ENCODE measurements around the gene MOK.

Gene MOK

GRCh38 chr14:102236026-102236425 is 68.9 kb downstream of the MOK start:
- DNase-seq (ENCODE audit: low spot score in 2 of 2) (no peak), ATAC-seq (ENCODE audit: low read depth) (no peak)
- Mint-ChIP-seq H3K4me1 (no peaks in the 10 kb centered on the region), H3K9me3 (peaks cover 2% of the 10 kb centered on the region), H3K36me3 (peaks cover 2% of the 10 kb centered on the region), H3K4me3 (no peak overlapping the region), H3K27ac (no peak overlapping the region), H3K27me3 (peaks cover 4% of the 10 kb centered on the region)

DNA sequence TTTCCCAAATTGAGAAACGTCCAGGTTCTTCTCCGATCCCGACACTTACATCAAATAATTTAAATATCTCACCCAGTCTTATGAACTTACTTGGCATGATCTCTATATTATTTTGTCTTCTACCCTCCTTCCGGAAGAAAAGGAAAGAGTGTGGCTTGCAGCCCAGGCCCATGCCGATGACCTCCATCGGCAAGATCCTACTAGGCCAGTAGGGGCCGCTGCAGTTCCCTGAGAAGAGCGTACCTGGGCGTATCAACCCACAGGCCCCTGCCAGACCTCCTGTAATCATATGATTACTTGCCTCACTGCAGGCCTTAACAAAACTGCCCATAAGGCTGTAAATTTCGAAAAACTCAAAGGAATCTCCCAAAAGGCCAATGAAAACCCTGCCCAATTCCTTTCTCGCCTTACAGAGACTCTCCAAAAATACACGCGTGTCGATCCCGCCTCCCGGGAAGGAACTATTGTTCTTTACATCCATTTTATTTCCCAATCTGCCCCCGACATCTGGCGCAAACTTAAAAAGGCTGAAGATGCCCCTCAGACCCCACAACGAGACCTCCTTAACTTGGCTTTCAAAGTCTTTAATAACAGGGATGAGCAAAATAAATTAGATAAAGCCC is 69.6 kb downstream of the MOK start:
- Mint-ChIP-seq H3K36me3 (peaks cover under 1% of the 10 kb centered on the region), H3K27ac (no peak overlapping the region), H3K4me3 (no peak overlapping the region), H3K4me1 (no peaks in the 10 kb centered on the region), H3K27me3 (peaks cover under 1% of the 10 kb centered on the region), H3K9me3 (no peaks in the 10 kb centered on the region)
- ATAC-seq (ENCODE audit: low read depth) (peak; percentile 96), DNase-seq (ENCODE audit: low spot score in 2 of 2) (peak; percentile 51 to 55)

DNA sequence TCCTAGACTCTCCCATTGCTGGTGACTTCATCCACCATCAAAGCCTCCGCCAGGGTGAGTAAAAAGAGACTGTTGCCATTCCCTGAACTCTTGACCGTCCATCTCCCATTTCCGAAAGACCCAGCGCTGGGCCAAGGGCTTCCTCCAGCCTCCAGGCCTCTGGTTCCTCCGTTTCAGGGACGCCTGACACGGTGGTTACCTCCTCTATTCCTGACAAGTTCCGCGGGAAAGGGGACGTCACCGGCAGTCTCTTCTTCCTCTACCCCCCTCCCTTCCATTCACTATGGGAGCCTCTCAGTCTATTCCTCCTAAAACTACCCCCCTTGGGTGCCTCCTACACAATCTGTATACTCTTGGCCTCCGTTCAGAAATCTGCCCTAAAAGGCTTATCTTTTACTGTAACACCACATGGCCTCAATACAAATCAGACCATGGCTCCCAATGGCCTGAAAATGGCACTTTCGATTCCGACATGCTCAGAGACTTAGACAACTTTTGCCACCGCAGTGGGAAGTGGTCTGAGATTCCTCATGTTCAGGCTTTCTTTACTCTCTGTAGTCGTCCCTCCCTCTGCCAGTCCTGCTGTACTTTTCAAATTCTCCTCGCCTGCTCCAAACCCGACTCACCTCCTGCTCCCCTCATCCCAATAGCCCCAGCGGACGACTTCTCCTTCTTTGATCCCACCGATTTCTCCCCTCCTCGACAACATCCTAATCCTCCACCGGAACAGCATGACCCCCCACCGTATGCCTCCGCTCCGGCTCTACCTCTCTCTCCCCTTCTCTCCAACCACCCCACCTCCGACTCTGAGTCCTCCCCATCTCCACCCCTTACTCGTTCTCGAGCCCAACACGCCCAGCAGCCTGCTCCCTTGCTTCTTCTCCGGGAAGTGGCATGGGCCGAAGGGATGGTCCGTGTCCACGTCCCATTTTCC is 70.4 kb downstream of the MOK start:
- DNase-seq (ENCODE audit: low spot score in 2 of 2), result no peak
- H3K27ac Mint-ChIP-seq, result no peak overlapping the region
- H3K36me3 Mint-ChIP-seq, result no peaks in the 10 kb centered on the region
- H3K4me1 Mint-ChIP-seq, result no peaks in the 10 kb centered on the region
- H3K4me3 Mint-ChIP-seq, result no peak overlapping the region
- H3K27me3 Mint-ChIP-seq, result no peaks in the 10 kb centered on the region
- no peak for ATAC-seq (ENCODE audit: low read depth)
- H3K9me3 Mint-ChIP-seq, result no peaks in the 10 kb centered on the region

- Mint-ChIP-seq H3K4me1 (no peaks in the 10 kb centered on the region), H3K36me3 (no peaks in the 10 kb centered on the region), H3K4me3 (no peak overlapping the region), H3K27ac (no peak overlapping the region), H3K27me3 (no peaks in the 10 kb centered on the region), H3K9me3 (no peaks in the 10 kb centered on the region)
- ATAC-seq (ENCODE audit: low read depth) (no peak), DNase-seq (ENCODE audit: low spot score in 2 of 2) (no peak)
Observed at GRCh38 chr14:102233081-102233480, 71.9 kb downstream of the MOK start.

GRCh38 chr14:102232348-102232625 is 72.7 kb downstream of the MOK start:
- H3K27ac Mint-ChIP-seq, result no peak overlapping the region
- no peaks in the 10 kb centered on the region for H3K36me3 Mint-ChIP-seq
- H3K4me3 Mint-ChIP-seq, result no peak overlapping the region
- H3K4me1 Mint-ChIP-seq, result no peaks in the 10 kb centered on the region
- H3K9me3 Mint-ChIP-seq, result no peaks in the 10 kb centered on the region
- no peaks in the 10 kb centered on the region for H3K27me3 Mint-ChIP-seq
- DNase-seq (ENCODE audit: low spot score in 2 of 2), result no peak
- no peak for ATAC-seq (ENCODE audit: low read depth)

GRCh38 chr14:102231476-102232347 is 73.3 kb downstream of the MOK start:
- H3K27ac Mint-ChIP-seq, result no peak overlapping the region
- no peaks in the 10 kb centered on the region for H3K27me3 Mint-ChIP-seq
- H3K4me3 Mint-ChIP-seq, result no peak overlapping the region
- DNase-seq (ENCODE audit: low spot score in 2 of 2) (no peak), ATAC-seq (ENCODE audit: low read depth) (no peak)
- no peaks in the 10 kb centered on the region for H3K4me1 Mint-ChIP-seq
- H3K36me3 Mint-ChIP-seq, result no peaks in the 10 kb centered on the region
- H3K9me3 Mint-ChIP-seq, result no peaks in the 10 kb centered on the region

GRCh38 chr14:102230481-102231210 is 74.3 kb downstream of the MOK start:
- no peak for ATAC-seq (ENCODE audit: low read depth)
- H3K9me3 Mint-ChIP-seq, result no peaks in the 10 kb centered on the region
- H3K4me1 Mint-ChIP-seq, result peaks cover 2% of the 10 kb centered on the region
- H3K36me3 Mint-ChIP-seq, result no peaks in the 10 kb centered on the region
- no peak overlapping the region for H3K4me3 Mint-ChIP-seq
- DNase-seq (ENCODE audit: low spot score in 2 of 2), result no peak
- no peak overlapping the region for H3K27ac Mint-ChIP-seq
- H3K27me3 Mint-ChIP-seq, result no peaks in the 10 kb centered on the region

DNA sequence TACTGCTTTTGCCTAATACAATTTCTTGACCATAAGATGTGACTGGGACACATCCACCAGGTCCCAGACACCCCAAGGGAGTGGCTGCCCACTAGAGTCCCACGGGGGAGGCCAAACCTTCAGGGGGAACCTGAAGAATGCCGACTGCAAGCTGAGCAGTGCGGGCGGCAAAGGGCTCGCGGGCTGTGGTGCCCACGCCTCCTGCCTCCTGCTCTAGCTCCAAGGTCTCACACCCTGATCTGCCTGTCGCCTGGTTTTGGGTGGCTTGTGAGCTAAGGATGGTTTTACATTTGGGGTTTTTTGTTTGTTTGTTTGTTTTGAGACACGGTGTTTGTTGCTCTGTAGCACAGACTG is 75.2 kb downstream of the MOK start:
- Mint-ChIP-seq H3K4me3 (no peak overlapping the region), H3K27me3 (no peaks in the 10 kb centered on the region), H3K36me3 (no peaks in the 10 kb centered on the region), H3K27ac (no peak overlapping the region), H3K4me1 (peaks cover 2% of the 10 kb centered on the region), H3K9me3 (no peaks in the 10 kb centered on the region)
- DNase-seq (ENCODE audit: low spot score in 2 of 2), result no peak
- no peak for ATAC-seq (ENCODE audit: low read depth)

DNA sequence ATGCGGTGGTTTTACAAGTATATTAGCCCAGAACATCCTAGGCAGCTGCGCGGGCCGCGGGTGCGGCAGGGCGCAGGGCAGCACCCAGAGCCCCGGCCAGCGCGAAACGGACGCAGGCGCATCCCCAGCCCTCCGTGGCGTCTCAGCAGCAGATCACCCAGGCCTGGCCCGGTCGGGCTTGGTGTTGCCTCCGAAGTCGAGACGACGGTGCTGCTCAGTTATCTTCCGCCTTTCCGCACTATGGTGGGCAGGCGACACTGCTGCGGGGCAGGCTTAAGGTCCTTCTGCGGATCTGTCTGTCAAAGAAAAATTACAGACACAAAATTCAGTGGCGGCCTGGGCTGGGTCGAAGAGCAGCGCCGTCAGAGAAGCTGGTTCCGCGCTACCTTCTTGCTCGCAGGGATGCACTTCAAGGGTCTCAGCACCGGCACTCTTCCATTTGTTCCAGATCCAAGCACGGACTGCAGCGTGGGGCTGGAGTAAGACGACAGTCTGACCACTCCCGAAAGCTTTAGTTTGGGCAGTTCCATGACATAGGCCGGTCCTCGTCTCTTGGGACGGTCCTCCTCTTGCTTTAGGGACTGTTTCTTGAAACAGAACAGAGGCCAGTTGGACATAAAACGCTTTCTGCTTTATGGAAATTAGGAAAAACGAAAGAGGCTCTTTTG is 75.8 kb downstream of the MOK start:
- Mint-ChIP-seq H3K4me3 (no peak overlapping the region), H3K27ac (no peak overlapping the region), H3K9me3 (no peaks in the 10 kb centered on the region), H3K36me3 (peaks cover 3% of the 10 kb centered on the region), H3K4me1 (peaks cover 2% of the 10 kb centered on the region), H3K27me3 (no peaks in the 10 kb centered on the region)
- ATAC-seq (ENCODE audit: low read depth) (no peak), DNase-seq (ENCODE audit: low spot score in 2 of 2) (no peak)

DNA sequence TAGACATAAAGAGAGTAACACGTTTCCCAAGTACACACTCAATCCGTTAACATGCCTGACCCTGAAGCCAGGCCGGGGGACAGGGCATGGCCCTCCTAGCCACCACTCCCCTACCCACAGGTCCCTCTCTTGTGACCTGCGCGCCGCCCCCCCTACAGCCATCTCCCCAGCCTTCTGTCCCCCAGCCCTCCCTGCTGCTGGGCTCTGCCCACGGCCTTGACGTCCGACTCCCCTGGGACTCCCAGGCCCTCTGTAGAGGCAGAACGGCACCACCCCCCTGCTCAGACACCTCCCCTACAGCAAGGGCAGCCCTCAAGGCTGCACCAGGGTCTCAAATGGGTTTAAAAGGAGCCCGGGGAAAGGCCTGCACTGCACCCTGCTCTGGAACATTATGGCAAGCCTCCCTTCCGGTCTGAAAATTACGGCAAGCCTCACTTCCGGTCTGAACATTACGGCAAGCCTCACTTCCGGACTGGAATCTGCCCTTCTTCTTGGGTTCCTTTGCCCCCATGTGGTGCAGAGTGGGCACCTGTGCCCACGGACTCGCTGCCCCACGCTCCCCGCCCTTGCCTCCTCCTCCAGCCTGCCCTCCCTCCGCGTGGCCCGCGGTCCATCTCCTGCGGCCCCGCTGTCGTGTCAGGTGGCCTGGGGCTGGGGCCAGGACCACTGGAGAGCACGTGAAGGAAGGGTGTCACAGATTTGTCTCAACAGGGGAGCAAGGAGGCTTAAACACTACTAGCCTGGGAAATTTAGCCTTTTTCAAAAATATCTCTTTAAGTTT is 77.6 kb downstream of the MOK start:
- peaks cover 6% of the 10 kb centered on the region for H3K36me3 Mint-ChIP-seq
- no peaks in the 10 kb centered on the region for H3K9me3 Mint-ChIP-seq
- H3K27me3 Mint-ChIP-seq, result no peaks in the 10 kb centered on the region
- H3K4me3 Mint-ChIP-seq, result peak overlapping the region; percentile 12
- H3K4me1 Mint-ChIP-seq, result peaks cover 2% of the 10 kb centered on the region
- no peak for DNase-seq (ENCODE audit: low spot score in 2 of 2)
- no peak overlapping the region for H3K27ac Mint-ChIP-seq
- ATAC-seq (ENCODE audit: low read depth), result no peak

- DNase-seq (ENCODE audit: low spot score in 2 of 2) (no peak), ATAC-seq (ENCODE audit: low read depth) (no peak)
- H3K4me1 Mint-ChIP-seq, result peaks cover 2% of the 10 kb centered on the region
- no peak overlapping the region for H3K4me3 Mint-ChIP-seq
- H3K9me3 Mint-ChIP-seq, result no peaks in the 10 kb centered on the region
- H3K27ac Mint-ChIP-seq, result no peak overlapping the region
- no peaks in the 10 kb centered on the region for H3K27me3 Mint-ChIP-seq
- peaks cover 6% of the 10 kb centered on the region for H3K36me3 Mint-ChIP-seq
Observed at GRCh38 chr14:102226356-102227125, 78.4 kb downstream of the MOK start.

DNA sequence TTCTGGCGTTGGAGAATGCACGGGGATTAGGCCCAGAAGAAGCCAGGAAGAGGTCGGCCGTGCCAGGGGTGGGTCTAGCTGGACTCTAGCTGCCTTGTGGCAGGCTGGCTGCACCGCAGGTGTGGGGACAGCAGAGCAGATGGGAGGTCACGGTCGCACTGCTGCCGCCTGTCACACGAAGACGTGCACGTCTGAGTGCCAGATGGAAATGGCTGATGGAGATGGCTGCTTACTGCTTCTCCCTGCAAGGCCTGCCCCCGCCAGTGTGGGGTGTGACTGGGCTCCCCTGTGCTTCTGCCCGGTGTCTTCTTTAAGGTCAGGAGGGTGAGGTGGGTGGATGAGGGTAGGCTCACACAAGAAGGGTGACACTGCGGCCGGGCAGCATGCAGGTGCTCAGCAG is 79.0 kb downstream of the MOK start:
- Mint-ChIP-seq H3K27me3 (no peaks in the 10 kb centered on the region), H3K27ac (no peak overlapping the region), H3K9me3 (no peaks in the 10 kb centered on the region), H3K4me3 (no peak overlapping the region), H3K36me3 (peaks cover 6% of the 10 kb centered on the region), H3K4me1 (peaks cover 2% of the 10 kb centered on the region)
- DNase-seq (ENCODE audit: low spot score in 2 of 2) (no peak), ATAC-seq (ENCODE audit: low read depth) (no peak)

Data from memory B cell (primary cell).